ENCODE data around the gene EPG5.
"Not testable (repeated sequence)": the region's sequence is repeated elsewhere in the genome, so short reads cannot be mapped to it uniquely, and the experiment has no call there.

EPG5 gene

DNA sequence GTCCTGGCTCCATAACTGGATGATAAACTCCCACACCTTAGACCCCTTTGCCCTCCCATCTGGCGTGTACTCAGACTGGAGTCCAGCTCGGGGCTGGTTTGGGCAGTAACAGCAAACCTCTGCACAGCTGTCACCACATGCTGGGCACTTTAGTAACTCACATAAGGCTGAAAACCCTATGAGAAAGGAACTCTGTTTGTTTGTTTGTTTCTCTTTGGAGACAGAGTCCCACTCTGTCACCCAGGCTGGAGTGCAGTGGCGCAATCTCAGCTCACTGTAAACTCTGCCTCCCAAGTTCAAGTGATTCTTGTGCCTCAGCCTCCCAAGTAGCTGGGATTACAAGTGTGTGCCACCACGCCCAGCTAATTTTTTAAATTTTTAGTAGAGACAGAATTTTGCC is 140.4 kb downstream of the EPG5 start:
- peak; percentile 60 to 71 for DNase-seq
- not testable (repeated sequence) for H3K9ac ChIP-seq (ENCODE audit: low read length); H3K27ac ChIP-seq (ENCODE audit: low read depth, low read length); H2BK120ac ChIP-seq (ENCODE audit: insufficient read depth, low read length, poor library complexity); H3K27me3 ChIP-seq (ENCODE audit: insufficient read depth, low read length); H2AFZ ChIP-seq (ENCODE audit: insufficient read depth, low read length, poor library complexity); H2BK12ac ChIP-seq (ENCODE audit: low read length); H3K14ac ChIP-seq (ENCODE audit: low read length); H3K79me2 ChIP-seq (ENCODE audit: control insufficient read depth, insufficient read depth, low read length, poor library complexity); H3K9me3 ChIP-seq (ENCODE audit: insufficient read depth, low read depth, low read length); H2AK5ac ChIP-seq (ENCODE audit: low read length); H3K79me1 ChIP-seq (ENCODE audit: low read length); H3K18ac ChIP-seq (ENCODE audit: low read length); H3K4ac ChIP-seq (ENCODE audit: low read depth, low read length); H4K8ac ChIP-seq (ENCODE audit: low read depth, low read length); H3K36me3 ChIP-seq (ENCODE audit: control insufficient read depth in 1 of 2, insufficient read depth in 2 of 2, low read length in 2 of 2); H4K91ac ChIP-seq (ENCODE audit: low read depth, low read length); H3K4me3 ChIP-seq (ENCODE audit: low read depth, low read length); H4K12ac ChIP-seq (ENCODE audit: low read depth, low read length); H2BK5ac ChIP-seq (ENCODE audit: low read depth, low read length, poor library complexity); H3K4me2 ChIP-seq (ENCODE audit: low read length)
- WGBS (ENCODE audit: extremely low coverage, insufficient coverage, insufficient read length): no CpG with 5 or more reads among the region's 4 CpGs
- Histone ChIP-seq H3K23ac (ENCODE audit: low read length) (peak overlapping the region; percentile 71), H3K4me1 (ENCODE audit: control insufficient read depth in 1 of 2, insufficient read depth in 2 of 2, low read length in 2 of 2) (peaks cover 20 to 22% of the 10 kb centered on the region in 2 experiments)

DNA sequence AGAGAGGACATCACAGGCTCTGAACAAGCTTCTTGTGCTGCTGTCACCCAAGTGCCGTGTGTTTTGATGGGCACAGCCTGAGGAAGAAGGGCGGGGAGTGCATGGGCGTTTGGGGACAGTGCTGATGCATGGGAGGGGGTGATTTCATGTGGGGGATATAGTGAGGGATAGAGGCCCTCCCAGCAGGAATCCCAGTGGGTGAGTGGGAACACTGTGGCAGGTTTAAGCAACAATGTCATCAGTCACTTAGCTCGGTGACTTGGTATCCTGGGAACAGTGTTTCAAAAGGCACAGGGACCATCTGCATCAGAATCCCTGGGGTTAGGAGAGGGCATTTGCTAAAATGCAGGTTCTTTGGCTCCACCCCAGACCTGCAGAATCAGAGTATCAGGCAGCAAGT is 141.0 kb downstream of the EPG5 start:
- H3K9me3 ChIP-seq (ENCODE audit: insufficient read depth, low read depth, low read length): no peaks in the 10 kb centered on the region
- H3K18ac ChIP-seq (ENCODE audit: low read length): no peak overlapping the region
- no peaks in the 10 kb centered on the region for H3K36me3 ChIP-seq (ENCODE audit: control insufficient read depth in 1 of 2, insufficient read depth in 2 of 2, low read length in 2 of 2)
- H2BK120ac ChIP-seq (ENCODE audit: insufficient read depth, low read length, poor library complexity): no peak overlapping the region
- no peak overlapping the region for H3K23ac ChIP-seq (ENCODE audit: low read length)
- H4K12ac ChIP-seq (ENCODE audit: low read depth, low read length): no peak overlapping the region
- DNase-seq: no peak
- no peak overlapping the region for H2AFZ ChIP-seq (ENCODE audit: insufficient read depth, low read length, poor library complexity)
- no peak overlapping the region for H2BK5ac ChIP-seq (ENCODE audit: low read depth, low read length, poor library complexity)
- no peaks in the 10 kb centered on the region for H3K27me3 ChIP-seq (ENCODE audit: insufficient read depth, low read length)
- H3K79me2 ChIP-seq (ENCODE audit: control insufficient read depth, insufficient read depth, low read length, poor library complexity): no peaks in the 10 kb centered on the region
- no peak overlapping the region for H3K9ac ChIP-seq (ENCODE audit: low read length)
- H4K91ac ChIP-seq (ENCODE audit: low read depth, low read length): no peak overlapping the region
- peaks cover 5% of the 10 kb centered on the region for H3K79me1 ChIP-seq (ENCODE audit: low read length)
- H3K4me1 ChIP-seq (ENCODE audit: control insufficient read depth in 1 of 2, insufficient read depth in 2 of 2, low read length in 2 of 2): peaks cover 20 to 22% of the 10 kb centered on the region in 2 experiments
- H2BK12ac ChIP-seq (ENCODE audit: low read length): no peak overlapping the region
- no peak overlapping the region for H3K4me2 ChIP-seq (ENCODE audit: low read length)
- no peak overlapping the region for H3K4ac ChIP-seq (ENCODE audit: low read depth, low read length)
- H2AK5ac ChIP-seq (ENCODE audit: low read length): no peak overlapping the region
- no peak overlapping the region for H3K4me3 ChIP-seq (ENCODE audit: low read depth, low read length)
- H3K27ac ChIP-seq (ENCODE audit: low read depth, low read length): no peak overlapping the region
- H4K8ac ChIP-seq (ENCODE audit: low read depth, low read length): no peak overlapping the region
- no peak overlapping the region for H3K14ac ChIP-seq (ENCODE audit: low read length)
- WGBS (ENCODE audit: extremely low coverage, insufficient coverage, insufficient read length): no CpG with 5 or more reads among the region's 4 CpGs

DNA sequence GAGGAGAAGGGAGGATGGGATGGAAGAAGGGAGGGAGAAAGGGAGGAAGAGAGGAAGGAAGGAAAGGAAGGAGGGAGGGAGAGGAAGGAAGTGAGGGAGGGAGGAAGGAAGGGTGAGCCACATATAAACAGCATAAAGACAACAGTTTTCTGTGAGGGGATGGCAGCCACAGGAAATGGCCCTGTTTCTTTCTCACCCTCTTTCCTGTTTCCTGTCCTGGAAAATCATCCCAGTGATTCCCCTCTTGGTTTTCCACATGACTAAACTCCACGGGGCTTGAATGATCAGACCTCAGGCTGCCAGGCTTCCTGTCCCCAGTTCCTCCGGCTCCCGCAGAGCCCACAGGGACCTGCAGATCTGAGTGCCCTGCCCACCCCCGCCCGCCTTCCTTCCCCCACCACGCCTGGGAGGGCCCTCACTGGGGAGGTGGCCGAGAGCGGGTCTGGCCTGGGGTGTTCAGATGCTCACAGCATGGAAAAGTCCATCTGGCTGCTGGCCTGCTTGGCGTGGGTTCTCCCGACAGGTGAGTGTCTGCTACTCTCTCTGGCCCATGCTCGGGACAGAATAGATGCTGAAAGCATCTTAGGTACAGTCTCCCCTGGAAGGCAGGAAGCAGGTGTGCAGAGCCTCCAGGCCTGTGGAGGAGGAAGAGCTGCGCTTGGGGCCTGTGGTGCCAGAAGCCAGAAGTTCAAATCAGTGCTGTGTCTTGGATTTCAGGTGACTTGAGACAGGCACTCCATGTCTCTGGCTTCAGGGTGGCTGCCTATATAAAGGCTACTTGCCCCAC is 141.7 kb downstream of the EPG5 start, which contains the start of gene SIGLEC15:
TSS of gene SIGLEC15 (plus strand) at position 418 of the 787 bp plus-strand sequence. CDS start at position 472, 54 bp downstream.
- Histone ChIP-seq H3K9ac (ENCODE audit: low read length) (no peak within 1 kb of the TSS), H3K4me1 (ENCODE audit: control insufficient read depth in 1 of 2, insufficient read depth in 2 of 2, low read length in 2 of 2) (peaks cover 20 to 22% of the 10 kb centered on the region in 2 experiments), H2AFZ (ENCODE audit: insufficient read depth, low read length, poor library complexity) (no peak within 1 kb of the TSS), H3K79me1 (ENCODE audit: low read length) (peaks cover 5% of the 10 kb centered on the region), H3K4me2 (ENCODE audit: low read length) (no peak within 1 kb of the TSS), H4K8ac (ENCODE audit: low read depth, low read length) (no peak within 1 kb of the TSS), H2AK5ac (ENCODE audit: low read length) (no peak within 1 kb of the TSS), H2BK12ac (ENCODE audit: low read length) (no peak within 1 kb of the TSS), H3K27ac (ENCODE audit: low read depth, low read length) (no peak within 1 kb of the TSS), H3K9me3 (ENCODE audit: insufficient read depth, low read depth, low read length) (no peaks in the 10 kb centered on the region), H3K4me3 (ENCODE audit: low read depth, low read length) (no peak within 1 kb of the TSS), H3K4ac (ENCODE audit: low read depth, low read length) (no peak within 1 kb of the TSS), H3K36me3 (ENCODE audit: control insufficient read depth in 1 of 2, insufficient read depth in 2 of 2, low read length in 2 of 2) (no peaks in the 10 kb centered on the region), H4K91ac (ENCODE audit: low read depth, low read length) (no peak within 1 kb of the TSS), H3K79me2 (ENCODE audit: control insufficient read depth, insufficient read depth, low read length, poor library complexity) (no peaks in the 10 kb centered on the region), H2BK120ac (ENCODE audit: insufficient read depth, low read length, poor library complexity) (no peak within 1 kb of the TSS), H2BK5ac (ENCODE audit: low read depth, low read length, poor library complexity) (no peak within 1 kb of the TSS), H3K18ac (ENCODE audit: low read length) (no peak within 1 kb of the TSS), H3K14ac (ENCODE audit: low read length) (no peak within 1 kb of the TSS), H3K27me3 (ENCODE audit: insufficient read depth, low read length) (no peaks in the 10 kb centered on the region), H4K12ac (ENCODE audit: low read depth, low read length) (no peak within 1 kb of the TSS), H3K23ac (ENCODE audit: low read length) (peak within 1 kb of the TSS; percentile 71)
- DNase-seq: no peak
- WGBS (ENCODE audit: extremely low coverage, insufficient coverage, insufficient read length): no CpG with 5 or more reads among the region's 12 CpGs

DNA sequence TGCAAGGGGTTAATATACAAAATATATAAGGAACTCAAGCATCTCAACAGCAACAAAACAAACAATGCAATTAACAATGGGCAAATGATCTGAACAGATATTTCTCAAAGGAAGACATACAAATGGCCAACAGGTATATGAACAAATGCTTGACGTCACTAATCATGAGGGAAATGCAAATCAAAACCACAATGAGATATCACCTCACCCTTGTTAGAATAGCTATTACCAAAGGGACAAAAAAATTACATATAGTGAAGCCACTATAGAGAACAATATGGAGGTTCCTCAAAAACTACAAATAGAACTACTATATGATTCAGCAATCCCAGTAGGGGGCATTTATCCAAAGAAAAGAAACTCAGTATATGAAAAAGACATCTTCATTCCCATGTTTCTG is 145.4 kb downstream of the EPG5 start:
- Histone ChIP-seq H3K27me3 (ENCODE audit: insufficient read depth, low read length) (no peaks in the 10 kb centered on the region), H2AK5ac (ENCODE audit: low read length) (no peak overlapping the region), H2AFZ (ENCODE audit: insufficient read depth, low read length, poor library complexity) (no peak overlapping the region), H3K4ac (ENCODE audit: low read depth, low read length) (no peak overlapping the region), H3K23ac (ENCODE audit: low read length) (no peak overlapping the region), H3K14ac (ENCODE audit: low read length) (no peak overlapping the region), H3K9ac (ENCODE audit: low read length) (no peak overlapping the region), H3K36me3 (ENCODE audit: control insufficient read depth in 1 of 2, insufficient read depth in 2 of 2, low read length in 2 of 2) (no peaks in the 10 kb centered on the region), H4K91ac (ENCODE audit: low read depth, low read length) (no peak overlapping the region), H2BK12ac (ENCODE audit: low read length) (no peak overlapping the region), H3K27ac (ENCODE audit: low read depth, low read length) (no peak overlapping the region), H4K12ac (ENCODE audit: low read depth, low read length) (no peak overlapping the region), H3K18ac (ENCODE audit: low read length) (no peak overlapping the region), H2BK5ac (ENCODE audit: low read depth, low read length, poor library complexity) (no peak overlapping the region), H2BK120ac (ENCODE audit: insufficient read depth, low read length, poor library complexity) (no peak overlapping the region), H3K4me2 (ENCODE audit: low read length) (no peak overlapping the region), H3K4me1 (ENCODE audit: control insufficient read depth in 1 of 2, insufficient read depth in 2 of 2, low read length in 2 of 2) (no peaks in the 10 kb centered on the region), H3K4me3 (ENCODE audit: low read depth, low read length) (no peak overlapping the region), H4K8ac (ENCODE audit: low read depth, low read length) (no peak overlapping the region), H3K79me2 (ENCODE audit: control insufficient read depth, insufficient read depth, low read length, poor library complexity) (no peaks in the 10 kb centered on the region), H3K9me3 (ENCODE audit: insufficient read depth, low read depth, low read length) (no peaks in the 10 kb centered on the region), H3K79me1 (ENCODE audit: low read length) (no peaks in the 10 kb centered on the region)
- no peak for DNase-seq
- WGBS (ENCODE audit: extremely low coverage, insufficient coverage, insufficient read length): no CpG with 5 or more reads among the region's 1 CpG

All from trophoblast cell (in vitro differentiated cells and primary cell).